ENCODE results near the gene LPAR3.

LPAR3 gene

DNA sequence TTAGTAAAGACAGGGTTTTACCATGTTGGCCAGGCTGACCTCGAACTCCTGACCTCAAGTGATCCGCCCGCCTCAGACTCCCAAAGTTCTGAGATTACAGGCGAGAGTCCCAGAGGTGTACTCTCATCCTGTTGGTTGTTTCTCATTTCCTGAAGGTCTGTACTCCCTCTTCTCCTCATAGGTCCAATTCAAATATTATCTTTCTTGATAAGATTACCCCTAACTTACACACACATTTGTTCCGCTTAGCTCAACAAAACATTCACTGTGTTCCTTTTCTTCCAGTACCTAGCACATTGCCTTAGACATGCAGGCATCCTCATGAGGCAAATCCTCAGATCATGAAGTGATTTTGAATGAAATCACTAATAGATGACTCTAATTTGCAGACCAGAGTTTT, 130.3 kb downstream of the LPAR3 start:
- Histone ChIP-seq H3K4me1 (ENCODE audit: control insufficient read depth, low read length) (peaks cover 6% of the 10 kb centered on the region), H3F3A (ENCODE audit: control insufficient read depth, insufficient read depth) (no peaks in the 10 kb centered on the region), H3K27ac (ENCODE audit: low read depth, low read length) (no peak overlapping the region), H3K27me3 (ENCODE audit: control insufficient read depth, low read length) (peaks cover 18% of the 10 kb centered on the region), H3K36me3 (ENCODE audit: control insufficient read depth, low read length) (no peaks in the 10 kb centered on the region), H3K9me2 (replicated peaks; ENCODE audit: control insufficient read depth, low read length) (no peaks in the 10 kb centered on the region), H4K20me1 (ENCODE audit: control insufficient read depth, insufficient read depth, low read depth, low read length) (no peaks in the 10 kb centered on the region), H3K79me2 (ENCODE audit: control insufficient read depth, low read length) (no peaks in the 10 kb centered on the region), H3K9me3 (ENCODE audit: control insufficient read depth, insufficient read depth, low read length) (no peaks in the 10 kb centered on the region), H3K4me2 (ENCODE audit: low read length) (no peak overlapping the region), H3K4me3 (ENCODE audit: low read length) (no peak overlapping the region)
- no peak for TF ChIP-seq EZH2phosphoT487 (IDR thresholded peaks at IDR 0.05; ENCODE audit: borderline replicate concordance, low read length)
- TF ChIP-seq, protein P1, sequence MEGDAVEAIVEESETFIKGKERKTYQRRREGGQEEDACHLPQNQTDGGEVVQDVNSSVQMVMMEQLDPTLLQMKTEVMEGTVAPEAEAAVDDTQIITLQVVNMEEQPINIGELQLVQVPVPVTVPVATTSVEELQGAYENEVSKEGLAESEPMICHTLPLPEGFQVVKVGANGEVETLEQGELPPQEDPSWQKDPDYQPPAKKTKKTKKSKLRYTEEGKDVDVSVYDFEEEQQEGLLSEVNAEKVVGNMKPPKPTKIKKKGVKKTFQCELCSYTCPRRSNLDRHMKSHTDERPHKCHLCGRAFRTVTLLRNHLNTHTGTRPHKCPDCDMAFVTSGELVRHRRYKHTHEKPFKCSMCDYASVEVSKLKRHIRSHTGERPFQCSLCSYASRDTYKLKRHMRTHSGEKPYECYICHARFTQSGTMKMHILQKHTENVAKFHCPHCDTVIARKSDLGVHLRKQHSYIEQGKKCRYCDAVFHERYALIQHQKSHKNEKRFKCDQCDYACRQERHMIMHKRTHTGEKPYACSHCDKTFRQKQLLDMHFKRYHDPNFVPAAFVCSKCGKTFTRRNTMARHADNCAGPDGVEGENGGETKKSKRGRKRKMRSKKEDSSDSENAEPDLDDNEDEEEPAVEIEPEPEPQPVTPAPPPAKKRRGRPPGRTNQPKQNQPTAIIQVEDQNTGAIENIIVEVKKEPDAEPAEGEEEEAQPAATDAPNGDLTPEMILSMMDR (IDR thresholded peaks at IDR 0.05; ENCODE audit: low read depth, low read length, poor library complexity, severe bottlenecking): no peak

All from DOHH2 (cell line).